HepG2 (cell line): ENCODE results near the gene HYLS1. TPM values are rescaled to one million over a fixed set of nuclear protein-coding genes. Genes with fewer than 3 reads are reported as not detected.

Source experiments
- AGO1 ChIP-seq: fragments of 200-400 bp; formaldehyde crosslinking; IDR thresholded peaks from 2 replicates; pipeline ENCODE4 v1.6.1; 2017; ENCODE audit warnings: mild to moderate bottlenecking, low read depth, low read length, moderate library complexity; ENCODE audit not compliant: poor library complexity, severe bottlenecking
- BRD4 ChIP-seq: sonication (generic); formaldehyde crosslinking; IDR thresholded peaks from 2 replicates; pipeline ENCODE4 v1.4.0; 2020; ENCODE audit warnings: missing genetic modification reagents
- CREB1 ChIP-seq, 2 experiments: fragments of 450-650 bp in 1 of 2; IDR thresholded peaks; 2 replicates each; pipeline ENCODE4 v1.6.1; 2016 to 2017; ENCODE audit warnings: control low read depth in 1 of 2, mild to moderate bottlenecking in 1 of 2, missing compliant biosample characterization in 1 of 2, missing genetic modification characterization in 1 of 2
- FOSL2 ChIP-seq: sonication (generic); formaldehyde crosslinking; IDR thresholded peaks from 2 replicates; pipeline ENCODE4 v1.4.0; 2020; ENCODE audit warnings: missing genetic modification reagents
- GABPA ChIP-seq, 2 experiments: IDR thresholded peaks; 2 replicates each; pipeline ENCODE4 v1.6.1; 2011 to 2016; ENCODE audit warnings: low read depth in 2 of 2, low read length in 1 of 2, missing biosample characterization in 1 of 2, missing genetic modification characterization in 1 of 2
- HIC2 ChIP-seq: sonication (generic); formaldehyde crosslinking; IDR thresholded peaks from 2 replicates; pipeline ENCODE4 v1.9.0; 2022; ENCODE audit warnings: low read depth, missing genetic modification reagents
- IRF2 ChIP-seq: IDR thresholded peaks from 2 replicates; pipeline ENCODE4 v1.6.1; 2018; ENCODE audit warnings: missing genetic modification reagents, missing compliant biosample characterization
- PHF20 ChIP-seq: sonication (generic); formaldehyde crosslinking; IDR thresholded peaks from 2 replicates; pipeline ENCODE4 v1.5.0; 2020; ENCODE audit warnings: mild to moderate bottlenecking, missing genetic modification reagents
- RELA ChIP-seq: sonication (generic); formaldehyde crosslinking; IDR thresholded peaks from 2 replicates; pipeline ENCODE4 v1.4.0; 2020; ENCODE audit warnings: missing genetic modification reagents
- REPIN1 ChIP-seq: sonication (generic); formaldehyde crosslinking; IDR thresholded peaks from 2 replicates; pipeline ENCODE4 v1.8.0; 2022; ENCODE audit warnings: missing genetic modification reagents, low read depth, mild to moderate bottlenecking, borderline replicate concordance
- SAP130 ChIP-seq: IDR thresholded peaks from 2 replicates; pipeline ENCODE4 v1.6.1; 2016; ENCODE audit warnings: low read depth
- SIX4 ChIP-seq: sonication (generic); formaldehyde crosslinking; IDR thresholded peaks from 2 replicates; pipeline ENCODE4 v1.4.0; 2020; ENCODE audit warnings: missing genetic modification reagents
- SMAD3 ChIP-seq: sonication (generic); formaldehyde crosslinking; IDR thresholded peaks from 2 replicates; pipeline ENCODE4 v1.4.0; 2020; ENCODE audit warnings: missing genetic modification reagents
- ZNF17 ChIP-seq: sonication (generic); formaldehyde crosslinking; IDR thresholded peaks from 2 replicates; pipeline ENCODE4 v1.5.0; 2020; ENCODE audit warnings: mild to moderate bottlenecking, missing genetic modification reagents
- ZNF235 ChIP-seq: sonication (generic); formaldehyde crosslinking; IDR thresholded peaks from 2 replicates; pipeline ENCODE4 v1.8.1; 2023; ENCODE audit warnings: mild to moderate bottlenecking, missing genetic modification reagents, borderline replicate concordance
- ZNF530 ChIP-seq: sonication (generic); formaldehyde crosslinking; IDR thresholded peaks from 2 replicates; pipeline ENCODE4 v1.5.0; 2020; ENCODE audit warnings: low read depth, mild to moderate bottlenecking, missing genetic modification reagents
- ZNF674 ChIP-seq: sonication (generic); formaldehyde crosslinking; IDR thresholded peaks from 2 replicates; pipeline ENCODE4 v1.5.0; 2020; ENCODE audit warnings: low read depth, mild to moderate bottlenecking, missing genetic modification reagents
- ZNF772 ChIP-seq: sonication (generic); formaldehyde crosslinking; IDR thresholded peaks from 2 replicates; pipeline ENCODE4 v1.5.0; 2020; ENCODE audit warnings: mild to moderate bottlenecking, missing genetic modification reagents
- ZXDC ChIP-seq: sonication (generic); formaldehyde crosslinking; IDR thresholded peaks from 2 replicates; pipeline ENCODE4 v1.5.0; 2020; ENCODE audit warnings: mild to moderate bottlenecking, missing genetic modification reagents
- polyA plus RNA-seq, 8 experiments: library from polyadenylated mRNA; depleted of rRNA in 3 of 8; stranded (reverse) in 7 of 8; unstranded in 1 of 8; fragments of >200 nt; fragmentation: Illumina TruSeq in 4 of 8; extraction: Trizol in 4 of 8; gene quantifications; 2 replicates each; pipeline versions ENCODE4 v1.2.1 to v1.2.3, GENCODE V29; 2011 to 2016; ENCODE audit warnings: low read depth in 4 of 8, missing spikeins in 1 of 8, mixed read lengths in 1 of 8; ENCODE audit not compliant: insufficient read depth in 1 of 8
- total RNA-seq, 5 experiments: library from RNA; depleted of rRNA; stranded (reverse); fragments of >200 nt; fragmentation: Illumina TruSeq; extraction: Trizol; gene quantifications; 2 replicates each; pipeline ENCODE4 v1.2.3, GENCODE V29; 2016; ENCODE audit warnings: low read depth in 1 of 5
- TF ChIP-seq, protein P1 (sequence below): IDR thresholded peaks from 2 replicates; pipeline ENCODE4 v1.6.1; 2016; ENCODE audit warnings: mild to moderate bottlenecking, missing biosample characterization, missing genetic modification reagents
- TF ChIP-seq, protein P2 (sequence below): fragments of 450-650 bp; IDR thresholded peaks from 2 replicates; pipeline ENCODE4 v1.6.1; 2016

HYLS1 gene
- total and polyA plus RNA-seq, 2 of the 13 experiments (the other 11 are each of a cell fraction or from before 2014, with no cell fraction given): 1.3 to 3.8 TPM

DNA sequence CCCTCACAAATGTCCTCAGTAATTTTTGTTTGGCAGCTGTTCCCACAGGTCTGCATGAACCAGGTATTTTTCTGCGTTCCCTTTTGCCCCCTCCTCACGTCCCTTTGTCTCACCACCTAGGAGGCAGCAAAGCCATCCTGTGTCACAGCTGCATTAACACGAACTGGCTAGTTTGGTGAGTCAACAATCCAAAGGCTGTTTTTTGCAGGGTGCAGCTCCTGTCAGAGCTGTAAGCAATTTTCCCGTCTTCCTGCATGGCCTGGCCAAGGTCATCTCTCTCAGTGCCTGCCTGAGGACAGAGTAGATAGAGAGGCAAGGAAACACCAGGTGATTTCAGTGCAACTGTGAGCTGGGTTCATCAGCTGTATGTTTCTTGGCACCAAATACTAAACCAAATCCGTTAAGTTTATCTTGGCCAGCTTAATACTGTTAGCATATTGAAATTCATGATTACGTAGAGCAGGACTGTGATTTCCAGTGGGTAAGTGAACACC, 37.8 kb downstream of the HYLS1 start (continued):
- TF ChIP-seq ZNF530 (CRISPR knock-in tag) (no peak), REPIN1 (CRISPR knock-in tag) (0 out of 2 replicates have a peak, but pooled peaks have one; percentile 49), PHF20 (CRISPR knock-in tag) (no peak), AGO1 (no peak), ZNF235 (CRISPR knock-in tag) (no peak), CREB1 (IDR thresholded peaks at IDR 0.05) (no peak), CREB1 (CRISPR knock-in tag; IDR thresholded peaks at IDR 0.05) (no peak), IRF2 (CRISPR knock-in tag) (peak; percentile 56; the same call in 1 of the 2 replicates), ZNF17 (CRISPR knock-in tag) (no peak), ZNF772 (CRISPR knock-in tag) (peak; percentile 54; the same call in 1 of the 2 replicates), GABPA (IDR thresholded peaks at IDR 0.05; ENCODE audit: low read depth, low read length) (no peak), GABPA (CRISPR knock-in tag; IDR thresholded peaks at IDR 0.05; ENCODE audit: low read depth) (peak; percentile 15; the same call in 1 of the 2 replicates), SAP130 (CRISPR knock-in tag) (peak; percentile 85), ZNF674 (CRISPR knock-in tag) (no peak), SIX4 (CRISPR knock-in tag) (no peak), ZXDC (no peak), BRD4 (CRISPR knock-in tag) (no peak), HIC2 (no peak), RELA (CRISPR knock-in tag) (no peak), FOSL2 (CRISPR knock-in tag) (peak; percentile 85), SMAD3 (no peak)
- TF ChIP-seq, protein P1, sequence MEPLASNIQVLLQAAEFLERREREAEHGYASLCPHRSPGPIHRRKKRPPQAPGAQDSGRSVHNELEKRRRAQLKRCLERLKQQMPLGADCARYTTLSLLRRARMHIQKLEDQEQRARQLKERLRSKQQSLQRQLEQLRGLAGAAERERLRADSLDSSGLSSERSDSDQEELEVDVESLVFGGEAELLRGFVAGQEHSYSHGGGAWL: no peak
- TF ChIP-seq, protein P2, sequence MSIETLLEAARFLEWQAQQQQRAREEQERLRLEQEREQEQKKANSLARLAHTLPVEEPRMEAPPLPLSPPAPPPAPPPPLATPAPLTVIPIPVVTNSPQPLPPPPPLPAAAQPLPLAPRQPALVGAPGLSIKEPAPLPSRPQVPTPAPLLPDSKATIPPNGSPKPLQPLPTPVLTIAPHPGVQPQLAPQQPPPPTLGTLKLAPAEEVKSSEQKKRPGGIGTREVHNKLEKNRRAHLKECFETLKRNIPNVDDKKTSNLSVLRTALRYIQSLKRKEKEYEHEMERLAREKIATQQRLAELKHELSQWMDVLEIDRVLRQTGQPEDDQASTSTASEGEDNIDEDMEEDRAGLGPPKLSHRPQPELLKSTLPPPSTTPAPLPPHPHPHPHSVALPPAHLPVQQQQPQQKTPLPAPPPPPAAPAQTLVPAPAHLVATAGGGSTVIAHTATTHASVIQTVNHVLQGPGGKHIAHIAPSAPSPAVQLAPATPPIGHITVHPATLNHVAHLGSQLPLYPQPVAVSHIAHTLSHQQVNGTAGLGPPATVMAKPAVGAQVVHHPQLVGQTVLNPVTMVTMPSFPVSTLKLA: no peak
